T47D (cell line): ENCODE data around the gene CEP131.

Experiments used
- DNase-seq, 2 experiments: peaks; one replicate each; pipeline versions ENCODE4 v3.0.0 to v3.0.0-alpha.2; 2011 to 2012; ENCODE audit warnings: low read depth in 1 of 2, low spot score in 1 of 2
- JUND ChIP-seq: IDR thresholded peaks from 2 replicates; pipeline ENCODE4 v1.6.1; 2012; ENCODE audit warnings: low read depth
- in situ Hi-C: cut with HindIII; loops from 2 replicates; pipeline ENCODE4 v1.10.0; 2016; ENCODE audit warnings: low sequenced_read_pairs, low pct_unique_long_range_greater_than_20kb

CEP131 gene

DNA sequence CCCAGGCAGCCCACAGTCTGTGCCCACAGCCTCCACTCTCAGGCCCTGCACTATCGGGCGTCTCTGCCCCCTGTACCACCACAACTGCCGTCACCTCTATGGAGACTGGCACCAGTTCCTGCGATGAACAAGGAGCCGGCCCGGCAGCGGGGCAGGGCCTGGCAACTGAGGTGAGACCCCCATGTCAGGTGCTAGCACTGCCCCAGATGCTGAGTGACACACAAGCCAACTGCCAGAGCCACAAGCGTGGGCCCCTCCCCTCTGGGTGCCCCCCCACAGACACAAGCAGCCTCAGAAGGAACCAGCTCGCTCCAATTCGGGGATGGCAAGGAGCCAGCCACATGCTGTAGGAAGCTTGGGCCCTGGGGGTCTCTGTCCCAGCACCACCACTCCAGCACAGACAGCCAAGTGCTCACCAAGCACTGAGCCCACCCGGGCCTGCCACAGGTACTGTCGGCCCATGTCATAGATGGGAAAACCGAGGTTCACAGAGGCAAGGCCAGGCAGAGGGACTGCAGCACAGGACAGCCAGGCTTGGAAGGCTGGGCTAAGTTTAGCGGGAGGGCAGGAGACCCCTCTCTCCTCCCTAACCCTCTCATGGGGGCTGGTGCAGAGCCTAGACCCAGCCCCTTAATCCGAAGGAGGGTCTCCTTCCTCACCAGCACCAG, 58.9 kb downstream of the CEP131 start:
- in situ Hi-C loops: no loop called here
- no peak for TF ChIP-seq JUND
- DNase-seq: no peak

- in situ Hi-C loops: no loop called here
- no peak for DNase-seq
- no peak for TF ChIP-seq JUND
These were observed 59.6 kb downstream of the CEP131 start for GRCh38 chr17:81163051-81163695.

DNA sequence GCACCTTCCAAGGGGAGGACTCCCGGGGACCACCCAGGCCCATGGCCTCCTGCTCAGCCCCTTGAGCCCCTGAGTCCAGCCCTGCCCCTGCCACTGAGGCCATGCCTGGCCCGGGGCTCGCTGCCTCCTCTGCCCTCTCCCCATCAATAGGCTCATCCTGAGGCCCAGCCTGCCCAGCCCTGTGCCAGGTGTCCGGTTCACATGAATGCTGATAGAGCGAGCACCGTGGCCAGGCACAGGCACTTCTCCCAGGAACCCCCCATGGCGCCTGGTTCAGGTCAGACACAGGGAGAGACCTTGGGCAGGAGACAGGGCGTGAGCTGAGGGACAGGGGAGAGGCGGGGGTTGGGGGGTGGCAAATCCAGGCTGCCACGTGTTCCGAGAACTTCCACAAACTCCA, 60.3 kb downstream of the CEP131 start:
- no peak for DNase-seq
- in situ Hi-C loops: no loop called here
- TF ChIP-seq JUND: no peak

- in situ Hi-C loops: no loop called here
- no peak for TF ChIP-seq JUND
- no peak for DNase-seq
These were observed 60.8 kb downstream of the CEP131 start for GRCh38 chr17:81161972-81162371.

DNA sequence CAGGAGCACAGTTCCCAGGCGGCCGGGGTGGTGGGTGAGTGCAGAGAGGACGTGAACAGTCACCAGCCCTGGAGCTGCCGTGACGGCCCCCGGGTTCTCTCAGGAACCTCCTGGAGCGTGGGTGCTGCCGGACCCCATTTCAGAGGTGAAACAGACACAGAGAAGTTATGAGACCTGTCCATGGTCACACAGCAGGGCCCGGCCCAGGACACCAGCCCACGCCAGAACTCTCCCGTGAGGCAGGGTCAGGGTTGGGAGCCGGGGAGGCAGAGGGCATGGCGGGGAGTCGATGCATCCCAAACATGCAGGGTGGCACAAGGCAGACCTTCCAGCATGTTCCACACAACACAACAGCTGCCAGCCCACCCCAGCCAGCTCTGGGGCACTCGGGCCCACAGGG, 61.2 kb downstream of the CEP131 start:
- TF ChIP-seq JUND: no peak
- in situ Hi-C loops: no loop called here
- no peak for DNase-seq

- DNase-seq: no peak
- no peak for TF ChIP-seq JUND
- in situ Hi-C loops: no loop called here
These were observed 61.9 kb downstream of the CEP131 start for GRCh38 chr17:81160747-81161453.

GRCh38 chr17:81160306-81160705, 62.5 kb downstream of the CEP131 start:
- TF ChIP-seq JUND: no peak
- no peak for DNase-seq
- in situ Hi-C loops: no loop called here

- no peak for TF ChIP-seq JUND
- in situ Hi-C loops: no loop called here
- DNase-seq: no peak
These were observed 63.0 kb downstream of the CEP131 start for GRCh38 chr17:81159611-81160265.

GRCh38 chr17:81158688-81159590, 63.8 kb downstream of the CEP131 start:
- no peak for TF ChIP-seq JUND
- DNase-seq: no peak
- in situ Hi-C loops: no loop called here

GRCh38 chr17:81157848-81158687, 64.7 kb downstream of the CEP131 start:
- no peak for DNase-seq
- TF ChIP-seq JUND: no peak
- in situ Hi-C loops: no loop called here

DNA sequence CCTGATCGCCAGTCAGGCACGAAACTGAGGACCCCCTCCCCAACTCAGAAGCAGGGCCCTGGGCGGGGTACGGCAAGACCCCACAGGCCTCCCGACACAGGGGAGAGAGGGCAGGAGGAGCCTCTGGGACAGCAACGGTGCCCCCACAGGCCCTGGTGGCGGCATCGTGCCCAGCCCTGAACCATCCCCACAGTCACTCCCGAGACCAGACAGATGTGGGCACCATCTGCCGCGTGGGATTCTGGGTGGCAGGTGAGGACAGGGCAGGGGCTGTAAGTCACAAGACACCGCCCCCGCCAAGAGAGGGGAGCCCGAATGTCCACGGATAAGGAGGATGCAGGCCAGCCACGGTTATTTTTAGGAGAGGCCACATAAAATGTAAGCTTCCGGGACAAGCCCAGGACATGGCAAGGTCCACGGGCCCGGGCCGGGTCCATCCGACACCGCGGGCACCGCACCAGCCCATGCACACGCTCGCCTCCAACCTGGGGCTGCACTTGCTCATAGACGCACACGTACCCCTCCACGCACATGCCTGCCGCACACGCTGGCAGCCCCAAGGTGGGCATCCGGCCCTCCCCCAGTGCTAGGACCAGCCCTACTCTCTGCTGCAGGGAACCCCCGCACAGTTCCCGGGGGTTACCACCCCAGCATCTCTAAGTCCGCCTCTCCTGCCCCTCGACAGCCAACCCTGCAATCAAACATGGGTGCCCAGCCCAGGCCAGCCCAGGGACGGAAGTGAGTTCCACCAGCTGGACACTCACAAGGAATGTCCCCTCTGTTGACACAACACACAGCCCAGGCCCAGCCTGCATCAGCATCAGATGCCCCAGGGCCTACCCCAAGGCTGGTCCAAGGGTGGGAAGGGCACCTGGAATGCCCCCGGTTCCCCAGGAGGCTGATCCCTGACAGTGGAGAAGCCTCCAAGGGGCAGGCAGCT, 65.6 kb downstream of the CEP131 start:
- in situ Hi-C loops: no loop called here
- TF ChIP-seq JUND: no peak

More for the DNA sequence above, 65.6 kb downstream of the CEP131 start:
- DNase-seq: no peak
